ENCODE results near the gene FLOT1. TPM values are rescaled to one million over a fixed set of nuclear protein-coding genes. Genes with fewer than 3 reads are reported as not detected.

The FLOT1 gene
- total and polyA plus RNA-seq, 2 of the 13 experiments (the other 11 are each of a cell fraction or from before 2014, with no cell fraction given) = 82.3 to 130 TPM

DNA sequence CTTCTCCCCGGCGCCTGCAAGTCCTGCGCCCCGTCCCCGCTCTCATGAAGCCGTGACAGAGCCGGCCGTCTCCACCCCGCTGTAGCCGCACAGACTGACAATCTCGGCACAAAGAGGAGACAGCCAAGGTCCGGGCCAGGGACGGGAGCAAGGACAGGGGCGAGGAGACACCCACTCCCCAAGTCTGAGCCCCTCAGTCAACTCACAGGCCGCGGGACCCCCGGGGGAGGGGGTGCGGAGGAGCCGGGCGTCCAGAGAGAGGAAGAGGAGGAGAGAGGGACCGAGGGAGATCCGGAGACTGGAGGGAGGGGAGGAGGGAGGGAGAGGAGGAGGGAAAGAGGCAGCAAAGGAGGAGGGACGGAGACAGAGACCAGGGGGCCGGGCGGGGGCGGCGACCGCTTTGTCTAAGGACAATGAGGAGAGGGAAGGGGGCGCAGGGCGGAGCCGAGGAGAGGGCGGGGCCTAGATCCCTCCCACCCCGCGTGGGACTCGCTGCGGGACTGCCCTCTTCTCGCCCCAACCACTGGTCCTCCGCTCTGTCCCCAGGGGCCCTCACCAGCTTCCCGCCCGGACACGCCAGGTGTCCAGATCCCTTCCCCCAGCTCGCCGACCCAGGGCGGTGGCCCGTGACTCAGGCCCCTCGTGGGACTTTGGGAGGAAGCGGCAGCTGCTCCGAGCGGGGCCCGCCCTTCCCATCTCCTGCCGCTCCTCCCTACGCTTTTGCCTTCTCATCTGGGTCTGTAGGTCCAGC lies 55.4 kb downstream of the FLOT1 start (continued):
- TF ChIP-seq, protein P1, sequence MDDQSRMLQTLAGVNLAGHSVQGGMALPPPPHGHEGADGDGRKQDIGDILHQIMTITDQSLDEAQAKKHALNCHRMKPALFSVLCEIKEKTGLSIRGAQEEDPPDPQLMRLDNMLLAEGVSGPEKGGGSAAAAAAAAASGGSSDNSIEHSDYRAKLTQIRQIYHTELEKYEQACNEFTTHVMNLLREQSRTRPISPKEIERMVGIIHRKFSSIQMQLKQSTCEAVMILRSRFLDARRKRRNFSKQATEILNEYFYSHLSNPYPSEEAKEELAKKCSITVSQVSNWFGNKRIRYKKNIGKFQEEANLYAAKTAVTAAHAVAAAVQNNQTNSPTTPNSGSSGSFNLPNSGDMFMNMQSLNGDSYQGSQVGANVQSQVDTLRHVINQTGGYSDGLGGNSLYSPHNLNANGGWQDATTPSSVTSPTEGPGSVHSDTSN (CRISPR knock-in tag; IDR thresholded peaks at IDR 0.05; ENCODE audit: borderline replicate concordance) = no peak
- TF ChIP-seq ZNF317 (CRISPR knock-in tag; IDR thresholded peaks at IDR 0.05) (no peak), SIN3B (IDR thresholded peaks at IDR 0.05; ENCODE audit: low read length) (no peak), FOXK2 (IDR thresholded peaks at IDR 0.05) (no peak), DNMT1 (CRISPR knock-in tag; IDR thresholded peaks at IDR 0.05) (no peak), AGO2 (optimal IDR thresholded peaks at IDR 0.05; ENCODE audit: low read depth, low read length) (peak; percentile 83), ZNF720 (CRISPR knock-in tag; IDR thresholded peaks at IDR 0.05) (no peak), ZBTB21 (CRISPR knock-in tag; IDR thresholded peaks at IDR 0.05) (no peak; the same call in 1 of the 2 replicates), HNRNPK (IDR thresholded peaks at IDR 0.05; ENCODE audit: low read depth, low read length, poor library complexity, severe bottlenecking) (peak; percentile 87), ZFP36L1 (CRISPR knock-in tag; IDR thresholded peaks at IDR 0.05) (no peak), SMAD9 (CRISPR knock-in tag; IDR thresholded peaks at IDR 0.05) (0 out of 2 replicates have a peak, but pooled peaks have one; percentile 10), ISL2 (CRISPR knock-in tag; IDR thresholded peaks at IDR 0.05) (no peak), RORA (CRISPR knock-in tag; IDR thresholded peaks at IDR 0.05) (no peak), KLF13 (CRISPR knock-in tag; IDR thresholded peaks at IDR 0.05) (no peak), ZNF251 (CRISPR knock-in tag; IDR thresholded peaks at IDR 0.05) (no peak)
- TF ChIP-seq, protein P2, sequence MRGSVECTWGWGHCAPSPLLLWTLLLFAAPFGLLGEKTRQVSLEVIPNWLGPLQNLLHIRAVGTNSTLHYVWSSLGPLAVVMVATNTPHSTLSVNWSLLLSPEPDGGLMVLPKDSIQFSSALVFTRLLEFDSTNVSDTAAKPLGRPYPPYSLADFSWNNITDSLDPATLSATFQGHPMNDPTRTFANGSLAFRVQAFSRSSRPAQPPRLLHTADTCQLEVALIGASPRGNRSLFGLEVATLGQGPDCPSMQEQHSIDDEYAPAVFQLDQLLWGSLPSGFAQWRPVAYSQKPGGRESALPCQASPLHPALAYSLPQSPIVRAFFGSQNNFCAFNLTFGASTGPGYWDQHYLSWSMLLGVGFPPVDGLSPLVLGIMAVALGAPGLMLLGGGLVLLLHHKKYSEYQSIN (CRISPR knock-in tag; IDR thresholded peaks at IDR 0.05; ENCODE audit: borderline replicate concordance) = no peak
- TF ChIP-seq, protein P3, sequence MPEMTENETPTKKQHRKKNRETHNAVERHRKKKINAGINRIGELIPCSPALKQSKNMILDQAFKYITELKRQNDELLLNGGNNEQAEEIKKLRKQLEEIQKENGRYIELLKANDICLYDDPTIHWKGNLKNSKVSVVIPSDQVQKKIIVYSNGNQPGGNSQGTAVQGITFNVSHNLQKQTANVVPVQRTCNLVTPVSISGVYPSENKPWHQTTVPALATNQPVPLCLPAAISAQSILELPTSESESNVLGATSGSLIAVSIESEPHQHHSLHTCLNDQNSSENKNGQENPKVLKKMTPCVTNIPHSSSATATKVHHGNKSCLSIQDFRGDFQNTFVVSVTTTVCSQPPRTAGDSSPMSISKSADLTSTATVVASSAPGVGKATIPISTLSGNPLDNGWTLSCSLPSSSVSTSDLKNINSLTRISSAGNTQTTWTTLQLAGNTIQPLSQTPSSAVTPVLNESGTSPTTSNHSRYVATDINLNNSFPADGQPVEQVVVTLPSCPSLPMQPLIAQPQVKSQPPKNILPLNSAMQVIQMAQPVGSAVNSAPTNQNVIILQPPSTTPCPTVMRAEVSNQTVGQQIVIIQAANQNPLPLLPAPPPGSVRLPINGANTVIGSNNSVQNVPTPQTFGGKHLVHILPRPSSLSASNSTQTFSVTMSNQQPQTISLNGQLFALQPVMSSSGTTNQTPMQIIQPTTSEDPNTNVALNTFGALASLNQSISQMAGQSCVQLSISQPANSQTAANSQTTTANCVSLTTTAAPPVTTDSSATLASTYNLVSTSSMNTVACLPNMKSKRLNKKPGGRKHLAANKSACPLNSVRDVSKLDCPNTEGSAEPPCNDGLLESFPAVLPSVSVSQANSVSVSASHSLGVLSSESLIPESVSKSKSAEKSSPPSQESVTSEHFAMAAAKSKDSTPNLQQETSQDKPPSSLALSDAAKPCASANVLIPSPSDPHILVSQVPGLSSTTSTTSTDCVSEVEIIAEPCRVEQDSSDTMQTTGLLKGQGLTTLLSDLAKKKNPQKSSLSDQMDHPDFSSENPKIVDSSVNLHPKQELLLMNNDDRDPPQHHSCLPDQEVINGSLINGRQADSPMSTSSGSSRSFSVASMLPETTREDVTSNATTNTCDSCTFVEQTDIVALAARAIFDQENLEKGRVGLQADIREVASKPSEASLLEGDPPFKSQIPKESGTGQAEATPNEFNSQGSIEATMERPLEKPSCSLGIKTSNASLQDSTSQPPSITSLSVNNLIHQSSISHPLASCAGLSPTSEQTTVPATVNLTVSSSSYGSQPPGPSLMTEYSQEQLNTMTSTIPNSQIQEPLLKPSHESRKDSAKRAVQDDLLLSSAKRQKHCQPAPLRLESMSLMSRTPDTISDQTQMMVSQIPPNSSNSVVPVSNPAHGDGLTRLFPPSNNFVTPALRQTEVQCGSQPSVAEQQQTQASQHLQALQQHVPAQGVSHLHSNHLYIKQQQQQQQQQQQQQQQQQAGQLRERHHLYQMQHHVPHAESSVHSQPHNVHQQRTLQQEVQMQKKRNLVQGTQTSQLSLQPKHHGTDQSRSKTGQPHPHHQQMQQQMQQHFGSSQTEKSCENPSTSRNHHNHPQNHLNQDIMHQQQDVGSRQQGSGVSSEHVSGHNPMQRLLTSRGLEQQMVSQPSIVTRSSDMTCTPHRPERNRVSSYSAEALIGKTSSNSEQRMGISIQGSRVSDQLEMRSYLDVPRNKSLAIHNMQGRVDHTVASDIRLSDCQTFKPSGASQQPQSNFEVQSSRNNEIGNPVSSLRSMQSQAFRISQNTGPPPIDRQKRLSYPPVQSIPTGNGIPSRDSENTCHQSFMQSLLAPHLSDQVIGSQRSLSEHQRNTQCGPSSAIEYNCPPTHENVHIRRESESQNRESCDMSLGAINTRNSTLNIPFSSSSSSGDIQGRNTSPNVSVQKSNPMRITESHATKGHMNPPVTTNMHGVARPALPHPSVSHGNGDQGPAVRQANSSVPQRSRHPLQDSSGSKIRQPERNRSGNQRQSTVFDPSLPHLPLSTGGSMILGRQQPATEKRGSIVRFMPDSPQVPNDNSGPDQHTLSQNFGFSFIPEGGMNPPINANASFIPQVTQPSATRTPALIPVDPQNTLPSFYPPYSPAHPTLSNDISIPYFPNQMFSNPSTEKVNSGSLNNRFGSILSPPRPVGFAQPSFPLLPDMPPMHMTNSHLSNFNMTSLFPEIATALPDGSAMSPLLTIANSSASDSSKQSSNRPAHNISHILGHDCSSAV (CRISPR knock-in tag; IDR thresholded peaks at IDR 0.05; ENCODE audit: borderline replicate concordance) = no peak
